GM10248 (cell line): ENCODE data around the gene MAMLD1.
A peak's percentile ranks its signal among the peaks of the same experiment; 100 is the strongest.

Experiments
- CTCF ChIA-PET: fragments of 300-600 bp; sonication (Branson Sonifier 250); formaldehyde crosslinking; extraction: SDS; loops from one replicate; lab custom pipeline; 2021; ENCODE audit warnings: antibody characterized with exemption; lab: Yijun Ruan, JAX
- POLR2A ChIA-PET: fragments of 350-650 bp; sonication (Branson Sonifier 250); formaldehyde crosslinking; extraction: SDS; loops from one replicate; lab custom pipeline; 2020; ENCODE audit warnings: antibody characterized with exemption; lab: Yijun Ruan, JAX
- DNase-seq: peaks from one replicate; pipeline ENCODE4 v3.0.0; 2012; ENCODE audit errors: extremely low spot score
- CTCF ChIP-seq: IDR thresholded peaks from 2 replicates; pipeline ENCODE4 v1.5.1; 2012; ENCODE audit warnings: mild to moderate bottlenecking, low read depth; ENCODE audit errors: extremely low read depth, missing control alignments, control extremely low read depth

The MAMLD1 gene

GRCh38 chrX:150478496-150479492 is 115.7 kb downstream of the MAMLD1 start:
- no peak for DNase-seq
- no peak for TF ChIP-seq CTCF
- ChIA-PET POLR2A (no interaction called here), CTCF (no interaction called here)

GRCh38 chrX:150482537-150483206 is 119.6 kb downstream of the MAMLD1 start:
- TF ChIP-seq CTCF, result no peak
- ChIA-PET POLR2A (no interaction called here), CTCF (interaction anchor here (0.8 to 0.9 kb wide), 3 partner anchors 15 to 33 kb away, joined by 3 read pairs; no protein-coding TSS in a partner anchor)
- no peak for DNase-seq

GRCh38 chrX:150483356-150483985 is 120.4 kb downstream of the MAMLD1 start:
- ChIA-PET POLR2A (no interaction called here), CTCF (interaction anchor here (0.8 to 0.9 kb wide), 3 partner anchors 16 to 34 kb away, joined by 3 read pairs; no protein-coding TSS in a partner anchor)
- no peak for TF ChIP-seq CTCF
- no peak for DNase-seq

- ChIA-PET CTCF (interaction anchor here (1.2 to 1.3 kb wide), 2 partner anchors 10 to 13 kb away, joined by 5 read pairs; no protein-coding TSS in a partner anchor), POLR2A (no interaction called here)
- DNase-seq, result no peak
- TF ChIP-seq CTCF, result peak; percentile 33
These were observed 122.9 kb downstream of the MAMLD1 start for GRCh38 chrX:150486011-150486410.

- no peak for TF ChIP-seq CTCF
- POLR2A ChIA-PET, result no interaction called here
These were observed 124.4 kb downstream of the MAMLD1 start for GRCh38 chrX:150487369-150488094.

More at GRCh38 chrX:150487369-150488094, 124.4 kb downstream of the MAMLD1 start:
- no peak for DNase-seq
- CTCF ChIA-PET, result interaction anchor here (0.9 to 1.0 kb wide), 2 partner anchors 10 to 12 kb away, joined by 3 read pairs; no protein-coding TSS in a partner anchor
